ENCODE data around the gene ZNF366.
A peak's percentile ranks its signal among the peaks of the same experiment; 100 is the strongest.

The ZNF366 gene

GRCh38 chr5:72465066-72465465 lies 42.1 kb downstream of the ZNF366 start:
- DNase-seq (ENCODE audit: low spot score), result no peak

- DNase-seq (ENCODE audit: low spot score), result no peak
Measured at GRCh38 chr5:72464071-72464470, 43.1 kb downstream of the ZNF366 start.

GRCh38 chr5:72463449-72464052 lies 43.7 kb downstream of the ZNF366 start:
- DNase-seq (ENCODE audit: low spot score), result peak; percentile 16

- no peak for DNase-seq (ENCODE audit: low spot score)
Measured at GRCh38 chr5:72460413-72460812, 46.8 kb downstream of the ZNF366 start.

- no peak for DNase-seq (ENCODE audit: low spot score)
Measured at GRCh38 chr5:72459913-72460312, 47.3 kb downstream of the ZNF366 start.

- DNase-seq (ENCODE audit: low spot score), result no peak
Measured at GRCh38 chr5:72459089-72459661, 48.0 kb downstream of the ZNF366 start.

- DNase-seq (ENCODE audit: low spot score), result no peak
Measured at GRCh38 chr5:72458407-72458806, 48.8 kb downstream of the ZNF366 start.

- DNase-seq (ENCODE audit: low spot score), result no peak
Measured at GRCh38 chr5:72457491-72457890, 49.7 kb downstream of the ZNF366 start.

GRCh38 chr5:72456391-72457074 lies 50.7 kb downstream of the ZNF366 start:
- no peak for DNase-seq (ENCODE audit: low spot score)

- DNase-seq (ENCODE audit: low spot score), result no peak
Measured at GRCh38 chr5:72455476-72455875, 51.7 kb downstream of the ZNF366 start.

- DNase-seq (ENCODE audit: low spot score), result no peak
Measured at GRCh38 chr5:72454996-72455395, 52.2 kb downstream of the ZNF366 start.

- DNase-seq (ENCODE audit: low spot score), result no peak
Measured at GRCh38 chr5:72453246-72453775, 53.9 kb downstream of the ZNF366 start.

- DNase-seq (ENCODE audit: low spot score), result peak; percentile 75
Measured at GRCh38 chr5:72452515-72453245, 54.5 kb downstream of the ZNF366 start.

- DNase-seq (ENCODE audit: low spot score), result no peak
Measured at GRCh38 chr5:72451741-72452505, 55.3 kb downstream of the ZNF366 start.

- no peak for DNase-seq (ENCODE audit: low spot score)
Measured at GRCh38 chr5:72448368-72448767, 58.8 kb downstream of the ZNF366 start.

GRCh38 chr5:72447751-72448150 lies 59.5 kb downstream of the ZNF366 start:
- no peak for DNase-seq (ENCODE audit: low spot score)

GRCh38 chr5:72445969-72446368 lies 61.2 kb downstream of the ZNF366 start:
- no peak for DNase-seq (ENCODE audit: low spot score)

GRCh38 chr5:72443883-72444282 lies 63.3 kb downstream of the ZNF366 start:
- no peak for DNase-seq (ENCODE audit: low spot score)

- DNase-seq (ENCODE audit: low spot score), result no peak
Measured at GRCh38 chr5:72441862-72442540, 65.2 kb downstream of the ZNF366 start.

- no peak for DNase-seq (ENCODE audit: low spot score)
Measured at GRCh38 chr5:72441094-72441723, 66.0 kb downstream of the ZNF366 start.

- DNase-seq (ENCODE audit: low spot score), result no peak
Measured at GRCh38 chr5:72440207-72440638, 67.0 kb downstream of the ZNF366 start.

Data from LoVo (cell line).